K562 (cell line): ENCODE data around the gene TMEM144. TPM values are rescaled to one million over a fixed set of nuclear protein-coding genes. Genes with fewer than 3 reads are reported as not detected.

Experiments
- ATAC-seq: fragments of 200-7000 bp; cut with Tn5 transposase; 3 replicates; pipeline ENCODE4 v1.9.1; 2020; ENCODE audit warnings: moderate library complexity
- BruUV-seq: library from RNA; stranded (reverse); fragments of 400-500 nt; replicated peaks from 2 replicates; lab custom pipeline; 2021; lab: Mats Ljungman, UMichigan
- CTCF ChIA-PET: fragments of 300-600 bp; formaldehyde crosslinking; extraction: SDS; loops from one replicate; lab custom pipeline; 2021; ENCODE audit warnings: low intra/inter-chr PET ratio; lab: Yijun Ruan, JAX
- POLR2A ChIA-PET: fragments of 300-600, 350-650 bp; sonication (Branson Sonifier 250); formaldehyde crosslinking; extraction: SDS; loops from one replicate; lab custom pipeline; 2021; ENCODE audit warnings: antibody characterized with exemption, inconsistent platforms; lab: Yijun Ruan, JAX
- DNase-seq, 4 experiments: peaks; one replicate each; pipeline versions ENCODE4 v3.0.0 to v3.0.0-alpha.2; 2011 to 2018; ENCODE audit warnings: low spot score in 3 of 4, mixed read lengths in 3 of 4; ENCODE audit errors: extremely low read depth in 1 of 4
- FAIRE-seq: peaks from 2 replicates; lab custom pipeline; 2011; peaks lifted over from hg19 to GRCh38; lab: Jason Lieb, UNC
- H2AFZ ChIP-seq: 2 replicates; pipeline ENCODE4 v1.6.0; 2011; ENCODE audit warnings: low read depth, low read length, control low read depth, inconsistent platforms
- H3K27ac ChIP-seq: fragments of 200-600 bp; 3 replicates; pipeline ENCODE4 v1.8.0; 2011; ENCODE audit warnings: low read depth, mild to moderate bottlenecking, control low read depth, inconsistent platforms, low read length, moderate library complexity, mixed read lengths; ENCODE audit errors: extremely low read depth
- H3K27me3 ChIP-seq, 2 experiments: fragments of 300-600 bp in 1 of 2; 2 replicates in 1 of 2; 3 replicates in 1 of 2; pipeline versions ENCODE4 v1.6.0 to v1.8.0; 2011; ENCODE audit warnings: inconsistent platforms in 2 of 2, low read length in 2 of 2, mild to moderate bottlenecking in 1 of 2, mixed read lengths in 1 of 2, moderate library complexity in 1 of 2; ENCODE audit not compliant: control insufficient read depth in 2 of 2, insufficient read depth in 2 of 2
- H3K36me3 ChIP-seq: fragments of 300-600 bp; 3 replicates; pipeline ENCODE4 v1.8.0; 2011; ENCODE audit warnings: mild to moderate bottlenecking, low read length, inconsistent platforms; ENCODE audit not compliant: control insufficient read depth, insufficient read depth
- H3K4me1 ChIP-seq, 2 experiments: fragments of 200-600 bp in 1 of 2; replicated peaks in 1 of 2; 2 replicates in 1 of 2; 3 replicates in 1 of 2; pipeline versions ENCODE4 v1.5.1 to v1.8.0; 2011; ENCODE audit warnings: inconsistent platforms in 2 of 2, low read length in 2 of 2, mild to moderate bottlenecking in 1 of 2, mixed read lengths in 1 of 2, moderate library complexity in 1 of 2; ENCODE audit not compliant: control insufficient read depth in 2 of 2, insufficient read depth in 2 of 2
- H3K4me2 ChIP-seq: 2 replicates; pipeline ENCODE4 v1.6.1; 2011; ENCODE audit warnings: low read length, control low read depth, inconsistent platforms, mixed read lengths; ENCODE audit not compliant: insufficient read depth
- H3K4me3 ChIP-seq: fragments of 200-600 bp; sonication (generic), shearing (Covaris generic); 2 replicates; pipeline ENCODE4 v1.5.1; 2016; ENCODE audit warnings: control low read depth, inconsistent platforms
- H3K79me2 ChIP-seq: fragments of 200-600 bp; 3 replicates; pipeline ENCODE4 v1.8.0; 2011; ENCODE audit warnings: low read length, inconsistent platforms; ENCODE audit not compliant: control insufficient read depth, insufficient read depth
- H3K9ac ChIP-seq, 2 experiments: 2 replicates each; pipeline versions ENCODE4 v1.6.0 to v1.6.1; 2011; ENCODE audit warnings: low read depth in 2 of 2, low read length in 2 of 2, control low read depth in 1 of 2, inconsistent platforms in 1 of 2, mild to moderate bottlenecking in 1 of 2, mixed read lengths in 1 of 2; ENCODE audit not compliant: insufficient read depth in 1 of 2
- H3K9me1 ChIP-seq: one replicate; pipeline ENCODE4 v1.6.0; 2011; ENCODE audit warnings: inconsistent platforms, mild to moderate bottlenecking, low read length, moderate library complexity; ENCODE audit not compliant: control insufficient read depth, insufficient read depth
- H3K9me3 ChIP-seq: replicated peaks from 2 replicates; pipeline ENCODE4 v1.5.1; 2011; ENCODE audit warnings: low read depth, low read length, inconsistent platforms; ENCODE audit not compliant: control insufficient read depth, insufficient read depth
- H4K20me1 ChIP-seq: replicated peaks from 2 replicates; pipeline ENCODE4 v1.6.1; 2011; ENCODE audit warnings: low read length, inconsistent platforms, mixed read lengths; ENCODE audit not compliant: control insufficient read depth, insufficient read depth
- ATF1 ChIP-seq, 2 experiments: fragments of 450-650 bp in 1 of 2; IDR thresholded peaks; 2 replicates each; pipeline ENCODE4 v1.6.1; 2016; ENCODE audit warnings: missing compliant biosample characterization in 1 of 2, missing genetic modification characterization in 1 of 2
- CBX5 ChIP-seq: IDR thresholded peaks from 2 replicates; pipeline ENCODE4 v1.6.1; 2014; ENCODE audit warnings: low read depth, borderline replicate concordance
- CHD2 ChIP-seq: IDR thresholded peaks from 2 replicates; pipeline ENCODE4 v1.6.1; 2011; ENCODE audit warnings: low read depth, low read length
- CTBP1 ChIP-seq: fragments of 450-650 bp; IDR thresholded peaks from 2 replicates; pipeline ENCODE4 v1.6.1; 2016; ENCODE audit warnings: borderline replicate concordance
- CTCFL ChIP-seq: IDR thresholded peaks from 2 replicates; pipeline ENCODE4 v1.6.1; 2011; ENCODE audit warnings: borderline replicate concordance, low read depth, mild to moderate bottlenecking, moderate library complexity, low read length; ENCODE audit not compliant: insufficient read depth, poor library complexity, severe bottlenecking
- EGR1 ChIP-seq: fragments of 450-650 bp; conservative IDR thresholded peaks from 2 replicates; pipeline ENCODE4 v1.6.1; 2017; ENCODE audit warnings: mild to moderate bottlenecking
- HEY1 ChIP-seq: fragments of 250-450 bp; sonication (Bioruptor Pico); IDR thresholded peaks from 2 replicates; pipeline ENCODE4 v1.5.0; 2020; ENCODE audit warnings: mild to moderate bottlenecking, moderate library complexity, borderline replicate concordance
- KDM1A ChIP-seq, 2 experiments: fragments of 450-650 bp; IDR thresholded peaks; 2 replicates each; pipeline ENCODE4 v1.6.1; 2016; ENCODE audit warnings: mild to moderate bottlenecking in 2 of 2
- KDM4B ChIP-seq, 2 experiments: fragments of 450-650 bp in 1 of 2; sonication (generic) in 1 of 2; IDR thresholded peaks; 2 replicates each; pipeline ENCODE4 v1.6.1; 2016 to 2017; ENCODE audit warnings: borderline replicate concordance in 2 of 2, antibody characterized with exemption in 1 of 2, low read depth in 1 of 2, mild to moderate bottlenecking in 1 of 2
- MBD2 ChIP-seq: sonication (generic); IDR thresholded peaks from 2 replicates; pipeline ENCODE4 v1.6.1; 2016; ENCODE audit warnings: low read depth, borderline replicate concordance
- NR0B1 ChIP-seq: fragments of 450-650 bp; IDR thresholded peaks from one replicate; pipeline ENCODE4 v1.6.1; 2018; ENCODE audit warnings: mild to moderate bottlenecking, moderate library complexity; ENCODE audit not compliant: partially characterized antibody
- RBM15 ChIP-seq: fragments of 200-400 bp; formaldehyde crosslinking; IDR thresholded peaks from 2 replicates; pipeline ENCODE4 v1.6.1; 2018; ENCODE audit warnings: mild to moderate bottlenecking, low read length, moderate library complexity; ENCODE audit not compliant: insufficient read depth
- SAFB ChIP-seq: fragments of 200-400 bp; formaldehyde crosslinking; IDR thresholded peaks from 2 replicates; pipeline ENCODE4 v1.6.1; 2017; ENCODE audit warnings: low read depth, low read length, borderline replicate concordance
- SIN3A ChIP-seq, 2 experiments: fragments of 150-350 bp in 1 of 2; IDR thresholded peaks; 2 replicates each; pipeline ENCODE4 v1.6.1; 2011 to 2016; ENCODE audit warnings: borderline replicate concordance in 2 of 2, low read depth in 2 of 2, low read length in 2 of 2, mild to moderate bottlenecking in 2 of 2, moderate library complexity in 2 of 2; ENCODE audit not compliant: control insufficient read depth in 1 of 2
- SMARCC2 ChIP-seq: fragments of 450-650 bp; IDR thresholded peaks from 2 replicates; pipeline ENCODE4 v1.6.1; 2017; ENCODE audit warnings: antibody characterized with exemption, moderate library complexity, mild to moderate bottlenecking, low read depth
- SRSF9 ChIP-seq: fragments of 200-400 bp; formaldehyde crosslinking; IDR thresholded peaks from 2 replicates; pipeline ENCODE4 v1.6.1; 2017; ENCODE audit warnings: low read depth, low read length, borderline replicate concordance
- TARDBP ChIP-seq: fragments of 450-650 bp; IDR thresholded peaks from 2 replicates; pipeline ENCODE4 v1.6.1; 2016
- TBL1XR1 ChIP-seq, 2 experiments: IDR thresholded peaks; 2 replicates each; pipeline ENCODE4 v1.6.1; 2012; ENCODE audit warnings: improper control_type of control experiment in 2 of 2, low read length in 2 of 2, mild to moderate bottlenecking in 1 of 2
- ZNF655 ChIP-seq: fragments of 250-450 bp; sonication (Bioruptor Pico); IDR thresholded peaks from 2 replicates; pipeline ENCODE4 v1.5.0; 2021
- WGBS: fragments of 100-300 bp; shearing (Covaris generic); methylation state at CpG from one replicate; pipeline ENCODE4 v1.1.6; 2016; ENCODE audit warnings: low coverage, mixed read lengths; ENCODE audit not compliant: insufficient coverage; ENCODE audit errors: missing lambda C conversion rate; 5-methylcytosine and 5-hydroxymethylcytosine counted together
- in situ Hi-C: fragments of 300-500 bp; cut with MboI; formaldehyde crosslinking; loops from 4 replicates; pipeline ENCODE4 v1.15.0; 2018; ENCODE audit warnings: inconsistent platforms, mixed read lengths
- intact Hi-C: fragments of 100-400 bp; cut with micrococcal nuclease; formaldehyde crosslinking; loops from 2 replicates; pipeline ENCODE4 v1.14.2; 2022
- polyA plus RNA-seq, 8 experiments: library from polyadenylated mRNA; depleted of rRNA in 4 of 8; stranded (reverse) in 5 of 8; unstranded in 3 of 8; fragments of >200 nt; fragmentation: Nextera tagmentation in 2 of 8; fragmentation: Illumina TruSeq in 1 of 8; extraction: Ambion mirVana in 2 of 8; extraction: Trizol in 1 of 8; gene quantifications; 2 replicates each; pipeline versions ENCODE4 v1.2.1 to v1.2.3, GENCODE V29; 2011 to 2014; ENCODE audit warnings: inconsistent platforms in 1 of 8, missing spikeins in 1 of 8
- total RNA-seq, 7 experiments: library from RNA; depleted of rRNA in 6 of 7; stranded (reverse); fragments of >200 nt in 6 of 7; fragmentation: Illumina TruSeq in 2 of 7; extraction: Trizol in 2 of 7; gene quantifications; 2 replicates each; pipeline versions ENCODE4 v1.2.1 to v1.2.3, GENCODE V29; 2011 to 2021; ENCODE audit warnings: low replicate concordance in 1 of 7

The TMEM144 gene
- total and polyA plus RNA-seq, 9 of the 15 experiments (the other 6 are each of a cell fraction or from before 2014, with no cell fraction given) = 4.0 to 12.0 (median 6.1) TPM

- H3K9me3 ChIP-seq = peaks cover 4% of the 10 kb centered on the region; the same call in 1 of the 2 replicates
- peak overlapping the region; percentile 82 for H2AFZ ChIP-seq
- H3K79me2 ChIP-seq = no peaks in the 10 kb centered on the region
- H3K27ac ChIP-seq = no peak overlapping the region
- POLR2A ChIA-PET = interaction anchor here (1.3 kb wide), 1 partner anchor 9 kb away, joined by 3 read pairs; no protein-coding TSS in a partner anchor
- intact Hi-C loops (no loop called here), in situ Hi-C loops (no loop called here)
- H4K20me1 ChIP-seq = no peaks in the 10 kb centered on the region
- FAIRE-seq (peak; percentile 64), DNase-seq (peak in 3 of 4 experiments; percentile 14 to 77 (median 43)), ATAC-seq (peak; percentile 100)
- no peaks in the 10 kb centered on the region for H3K9me1 ChIP-seq
- H3K9ac ChIP-seq = no peak overlapping the region
- peak overlapping the region; percentile 67 for H3K4me2 ChIP-seq
- no peaks in the 10 kb centered on the region for H3K36me3 ChIP-seq
- 5% methylated on average over 14 of the region's 15 CpGs for WGBS
- CTCF ChIA-PET = no interaction called here
- H3K4me3 ChIP-seq = peak overlapping the region; percentile 19; the same call in 1 of the 2 replicates
- peaks cover 0 to 4% of the 10 kb centered on the region in 2 experiments; a peak in 3 of 5 replicates for H3K4me1 ChIP-seq
- BruUV-seq = no TSS peak
- H3K27me3 ChIP-seq = no peaks in the 10 kb centered on the region
- TF ChIP-seq CTBP1 (0 out of 2 replicates have a peak, but pooled peaks have one; percentile 12), SRSF9 (no peak), SAFB (no peak), SIN3A (IDR thresholded peaks at IDR 0.05; ENCODE audit: borderline replicate concordance in 2 of 2, control insufficient read depth in 1 of 2, low read depth in 2 of 2, low read length in 2 of 2) (no peak), TBL1XR1 (IDR thresholded peaks at IDR 0.05; ENCODE audit: low read length in 2 of 2) (no peak), ATF1 (CRISPR knock-in tag; IDR thresholded peaks at IDR 0.05) (peak; percentile 60), ATF1 (tag; IDR thresholded peaks at IDR 0.05) (peak; percentile 91), CTCFL (no peak), RBM15 (no peak), EGR1 (no peak), ZNF655 (CRISPR knock-in tag) (no peak), HEY1 (CRISPR knock-in tag) (no peak), SMARCC2 (no peak), CBX5 (no peak), NR0B1 (no peak), CHD2 (no peak), MBD2 (no peak), KDM4B (IDR thresholded peaks at IDR 0.05; ENCODE audit: borderline replicate concordance in 2 of 2, low read depth in 1 of 2) (no peak), KDM1A (IDR thresholded peaks at IDR 0.05) (no peak), TARDBP (no peak)
These were observed 27.6 kb upstream of the TMEM144 start for GRCh38 chr4:158182736-158183135.
